ENCODE data around the gene LMO2.

Gene LMO2

GRCh38 chr11:33907421-33907820, 15.5 kb upstream of the LMO2 start:
- Histone ChIP-seq H3K9ac (no peak overlapping the region), H3K36me3 (ENCODE audit: insufficient read depth) (no peaks in the 10 kb centered on the region), H4K20me1 (ENCODE audit: insufficient read depth) (no peaks in the 10 kb centered on the region), H3K27ac (no peak overlapping the region), H3K27me3 (ENCODE audit: insufficient read depth, low read depth) (no peaks in the 10 kb centered on the region), H3K79me2 (ENCODE audit: insufficient read depth, low read depth) (no peaks in the 10 kb centered on the region), H3K4me3 (IDR thresholded peaks at IDR 0.05; ENCODE audit: insufficient read depth, low read depth, low read length) (no peak overlapping the region), H2AFZ (ENCODE audit: low read depth) (no peak overlapping the region), H3K4me1 (ENCODE audit: low read depth, poor library complexity, severe bottlenecking) (no peaks in the 10 kb centered on the region), H3K4me2 (no peak overlapping the region)
- no peak for TF ChIP-seq CTCF (conservative IDR thresholded peaks at IDR 0.05; ENCODE audit: low read depth, low read length)

DNA sequence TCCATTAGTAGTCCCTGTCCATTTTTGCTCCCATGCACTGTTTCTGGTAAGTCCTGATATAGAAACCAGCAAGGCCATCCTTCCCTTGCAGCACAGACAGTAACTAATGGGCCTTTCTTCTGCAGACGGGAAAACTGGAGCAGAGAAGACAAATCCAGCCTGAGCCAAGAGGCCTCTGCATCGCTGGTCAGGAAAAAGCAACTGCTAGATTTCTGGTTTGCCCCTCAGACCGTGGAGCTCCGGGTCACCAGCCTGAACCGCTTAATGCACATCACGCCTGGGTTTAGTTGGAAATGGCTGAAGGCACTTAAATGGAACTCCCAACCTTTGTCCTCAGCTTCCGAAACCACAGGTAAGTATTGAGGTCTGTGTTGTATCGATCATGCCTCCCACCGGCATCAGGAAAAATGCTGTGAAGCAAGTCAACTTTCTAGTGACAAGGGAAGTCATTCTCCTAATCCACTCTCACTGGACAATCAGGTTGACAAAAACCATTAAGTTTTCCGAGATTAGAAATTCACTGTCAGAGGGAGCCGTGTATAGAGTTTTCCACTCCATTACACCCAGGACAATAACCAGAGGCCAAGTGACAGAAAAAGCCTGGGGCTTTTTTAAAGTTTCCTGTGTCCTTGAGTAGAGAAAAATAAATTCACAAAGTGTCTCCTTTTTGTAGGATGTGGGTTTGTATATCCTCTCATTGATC, 14.8 kb upstream of the LMO2 start:
- no peak overlapping the region for H3K4me2 ChIP-seq
- H3K4me3 ChIP-seq (IDR thresholded peaks at IDR 0.05; ENCODE audit: insufficient read depth, low read depth, low read length): no peak overlapping the region
- H3K36me3 ChIP-seq (ENCODE audit: insufficient read depth): no peaks in the 10 kb centered on the region
- no peaks in the 10 kb centered on the region for H3K4me1 ChIP-seq (ENCODE audit: low read depth, poor library complexity, severe bottlenecking)
- H2AFZ ChIP-seq (ENCODE audit: low read depth): no peak overlapping the region
- H3K27me3 ChIP-seq (ENCODE audit: insufficient read depth, low read depth): no peaks in the 10 kb centered on the region
- no peaks in the 10 kb centered on the region for H3K79me2 ChIP-seq (ENCODE audit: insufficient read depth, low read depth)
- TF ChIP-seq CTCF (conservative IDR thresholded peaks at IDR 0.05; ENCODE audit: low read depth, low read length): no peak
- no peak overlapping the region for H3K9ac ChIP-seq
- no peak overlapping the region for H3K27ac ChIP-seq
- H4K20me1 ChIP-seq (ENCODE audit: insufficient read depth): no peaks in the 10 kb centered on the region

DNA sequence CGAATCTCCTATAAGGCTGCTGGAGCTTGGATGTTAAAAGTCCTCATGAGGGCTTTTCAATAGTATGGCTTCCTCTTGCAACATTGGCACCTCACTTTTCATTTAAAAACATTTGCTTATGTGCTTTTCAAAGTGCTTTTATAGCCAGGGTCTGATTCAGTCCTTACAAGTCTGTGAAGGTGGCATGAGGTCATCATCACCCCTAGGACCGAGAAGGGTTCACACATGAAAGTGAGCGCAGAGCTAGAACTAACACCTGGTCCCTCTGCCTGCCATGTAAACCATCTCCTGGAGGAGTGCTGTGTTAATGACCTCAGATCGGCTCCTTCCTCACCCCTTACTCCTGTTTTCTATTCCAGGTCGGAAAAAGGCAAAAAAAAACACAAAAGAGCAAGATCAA, 12.2 kb upstream of the LMO2 start:
- no peaks in the 10 kb centered on the region for H3K27me3 ChIP-seq (ENCODE audit: insufficient read depth, low read depth)
- no peak overlapping the region for H2AFZ ChIP-seq (ENCODE audit: low read depth)
- H3K36me3 ChIP-seq (ENCODE audit: insufficient read depth): no peaks in the 10 kb centered on the region
- no peak overlapping the region for H3K4me3 ChIP-seq (IDR thresholded peaks at IDR 0.05; ENCODE audit: insufficient read depth, low read depth, low read length)
- TF ChIP-seq CTCF (conservative IDR thresholded peaks at IDR 0.05; ENCODE audit: low read depth, low read length): no peak
- H3K79me2 ChIP-seq (ENCODE audit: insufficient read depth, low read depth): no peaks in the 10 kb centered on the region
- no peak overlapping the region for H3K4me2 ChIP-seq
- no peak overlapping the region for H3K9ac ChIP-seq
- H3K27ac ChIP-seq: no peak overlapping the region
- no peaks in the 10 kb centered on the region for H3K4me1 ChIP-seq (ENCODE audit: low read depth, poor library complexity, severe bottlenecking)
- H4K20me1 ChIP-seq (ENCODE audit: insufficient read depth): no peaks in the 10 kb centered on the region

DNA sequence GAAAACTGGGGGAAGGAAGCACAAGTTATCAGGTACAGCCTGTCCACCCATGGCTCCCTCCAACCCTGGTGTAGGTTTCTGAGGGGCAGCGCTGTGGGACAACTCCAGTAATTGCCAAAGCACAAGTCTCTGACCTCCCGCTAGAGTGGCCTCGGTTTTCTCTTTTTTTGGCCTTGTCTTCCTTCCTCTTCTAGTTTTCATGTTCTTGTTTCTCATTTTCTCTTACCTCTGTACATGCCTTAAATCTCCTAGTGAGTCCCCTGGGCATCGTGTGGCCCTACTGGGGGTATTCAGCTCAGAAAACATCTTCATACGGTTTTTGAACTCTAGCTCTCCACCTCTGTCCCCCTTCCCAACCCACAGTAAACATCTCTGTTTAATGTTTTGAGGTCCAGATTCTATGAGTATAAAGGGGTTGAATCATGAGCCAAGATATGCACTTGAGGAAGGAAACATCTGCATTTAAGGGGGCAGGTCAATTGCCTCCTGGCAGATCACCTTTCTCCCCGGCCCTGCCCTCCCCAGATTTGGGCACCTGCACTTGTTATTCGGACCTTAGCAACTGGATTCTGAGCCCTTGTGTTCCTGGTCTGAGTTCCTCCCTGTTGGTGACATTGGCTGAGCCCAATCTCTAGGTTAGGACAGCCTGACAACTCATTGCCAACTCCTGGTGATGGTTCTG, 8.4 kb upstream of the LMO2 start:
- H3K4me3 ChIP-seq (IDR thresholded peaks at IDR 0.05; ENCODE audit: insufficient read depth, low read depth, low read length): no peak overlapping the region
- H3K36me3 ChIP-seq (ENCODE audit: insufficient read depth): no peaks in the 10 kb centered on the region
- H4K20me1 ChIP-seq (ENCODE audit: insufficient read depth): no peaks in the 10 kb centered on the region
- no peak overlapping the region for H2AFZ ChIP-seq (ENCODE audit: low read depth)
- H3K27ac ChIP-seq: no peak overlapping the region
- no peaks in the 10 kb centered on the region for H3K4me1 ChIP-seq (ENCODE audit: low read depth, poor library complexity, severe bottlenecking)
- H3K9ac ChIP-seq: no peak overlapping the region
- TF ChIP-seq CTCF (conservative IDR thresholded peaks at IDR 0.05; ENCODE audit: low read depth, low read length): no peak
- H3K4me2 ChIP-seq: no peak overlapping the region
- no peaks in the 10 kb centered on the region for H3K79me2 ChIP-seq (ENCODE audit: insufficient read depth, low read depth)
- peaks cover 6% of the 10 kb centered on the region; the same call in 1 of the 2 replicates for H3K27me3 ChIP-seq (ENCODE audit: insufficient read depth, low read depth)
